HEK293 (cell line): ENCODE results near the gene LOXL1.

ENCODE experiments used
- GLIS2 ChIP-seq: fragments of 450-650 bp; formaldehyde crosslinking; IDR thresholded peaks from 2 replicates; pipeline ENCODE4 v1.5.1; 2016; ENCODE audit warnings: missing biosample characterization, missing genetic modification characterization
- YY1 ChIP-seq: fragments of 450-650 bp; formaldehyde crosslinking; IDR thresholded peaks from 2 replicates; pipeline ENCODE4 v1.5.1; 2018; ENCODE audit warnings: missing biosample characterization, missing genetic modification characterization
- ZBTB20 ChIP-seq: fragments of 450-650 bp; formaldehyde crosslinking; IDR thresholded peaks from 2 replicates; pipeline ENCODE4 v1.5.1; 2016; ENCODE audit warnings: missing biosample characterization, missing genetic modification characterization
- ZNF324 ChIP-seq: fragments of 450-650 bp; formaldehyde crosslinking; IDR thresholded peaks from 2 replicates; pipeline ENCODE4 v1.5.1; 2016; ENCODE audit warnings: missing biosample characterization, missing genetic modification characterization
- TF ChIP-seq, protein P1 (sequence below): fragments of 450-650 bp; formaldehyde crosslinking; IDR thresholded peaks from 2 replicates; pipeline ENCODE4 v1.5.1; 2016; ENCODE audit warnings: missing biosample characterization, missing genetic modification characterization
- TF ChIP-seq, protein P2 (sequence below): fragments of 450-650 bp; formaldehyde crosslinking; IDR thresholded peaks from 2 replicates; pipeline ENCODE4 v1.5.1; 2016; ENCODE audit warnings: missing biosample characterization, missing genetic modification characterization
- TF ChIP-seq, protein P3 (sequence below): fragments of 450-650 bp; formaldehyde crosslinking; IDR thresholded peaks from 2 replicates; pipeline ENCODE4 v1.5.1; 2016; ENCODE audit warnings: missing biosample characterization, missing genetic modification characterization, low read depth

DNA sequence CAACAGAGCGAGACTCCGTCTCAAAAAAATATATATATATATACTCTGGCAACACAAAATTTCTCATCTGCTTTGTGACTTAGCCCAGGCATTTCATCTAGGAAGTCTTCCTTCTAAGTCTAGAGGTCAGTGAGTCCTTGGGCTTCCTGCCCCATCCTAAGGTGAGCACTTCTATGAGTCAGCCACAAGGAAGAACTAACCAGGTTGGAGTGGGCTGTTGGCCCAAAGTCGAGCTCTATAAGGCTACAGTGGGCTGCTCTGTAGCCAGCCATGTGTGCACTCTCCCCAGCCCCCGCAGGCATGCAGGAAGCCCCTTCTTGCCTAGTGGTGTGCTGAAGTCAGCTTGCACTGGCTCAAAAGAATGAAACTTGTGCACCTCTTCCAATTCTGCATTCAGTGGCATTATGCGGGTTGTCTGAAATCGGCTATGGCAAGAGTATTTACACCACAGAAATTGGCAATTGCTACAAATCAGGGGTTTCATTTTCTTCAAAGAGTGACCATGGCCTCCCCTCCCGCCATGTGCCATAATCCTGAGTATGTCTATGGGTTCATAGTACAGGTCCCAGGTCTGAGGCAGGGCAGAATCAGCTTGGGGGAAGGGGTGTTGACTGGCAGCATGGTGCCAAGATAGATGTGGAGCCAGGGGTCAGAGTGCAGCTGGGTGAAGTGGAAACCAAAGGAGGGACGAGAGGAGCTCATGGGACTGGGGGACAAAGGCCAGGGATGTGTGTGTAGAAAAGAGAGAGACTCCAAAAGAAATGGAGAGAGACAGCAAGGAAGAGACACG is 22.0 kb upstream of the LOXL1 start:
- TF ChIP-seq, protein P1, sequence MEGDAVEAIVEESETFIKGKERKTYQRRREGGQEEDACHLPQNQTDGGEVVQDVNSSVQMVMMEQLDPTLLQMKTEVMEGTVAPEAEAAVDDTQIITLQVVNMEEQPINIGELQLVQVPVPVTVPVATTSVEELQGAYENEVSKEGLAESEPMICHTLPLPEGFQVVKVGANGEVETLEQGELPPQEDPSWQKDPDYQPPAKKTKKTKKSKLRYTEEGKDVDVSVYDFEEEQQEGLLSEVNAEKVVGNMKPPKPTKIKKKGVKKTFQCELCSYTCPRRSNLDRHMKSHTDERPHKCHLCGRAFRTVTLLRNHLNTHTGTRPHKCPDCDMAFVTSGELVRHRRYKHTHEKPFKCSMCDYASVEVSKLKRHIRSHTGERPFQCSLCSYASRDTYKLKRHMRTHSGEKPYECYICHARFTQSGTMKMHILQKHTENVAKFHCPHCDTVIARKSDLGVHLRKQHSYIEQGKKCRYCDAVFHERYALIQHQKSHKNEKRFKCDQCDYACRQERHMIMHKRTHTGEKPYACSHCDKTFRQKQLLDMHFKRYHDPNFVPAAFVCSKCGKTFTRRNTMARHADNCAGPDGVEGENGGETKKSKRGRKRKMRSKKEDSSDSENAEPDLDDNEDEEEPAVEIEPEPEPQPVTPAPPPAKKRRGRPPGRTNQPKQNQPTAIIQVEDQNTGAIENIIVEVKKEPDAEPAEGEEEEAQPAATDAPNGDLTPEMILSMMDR (tag by site-specific recombination) = no peak
- TF ChIP-seq ZBTB20 (no peak), ZNF324 (tag by site-specific recombination) (no peak), GLIS2 (no peak), YY1 (tag by site-specific recombination) (no peak)
- TF ChIP-seq, protein P2, sequence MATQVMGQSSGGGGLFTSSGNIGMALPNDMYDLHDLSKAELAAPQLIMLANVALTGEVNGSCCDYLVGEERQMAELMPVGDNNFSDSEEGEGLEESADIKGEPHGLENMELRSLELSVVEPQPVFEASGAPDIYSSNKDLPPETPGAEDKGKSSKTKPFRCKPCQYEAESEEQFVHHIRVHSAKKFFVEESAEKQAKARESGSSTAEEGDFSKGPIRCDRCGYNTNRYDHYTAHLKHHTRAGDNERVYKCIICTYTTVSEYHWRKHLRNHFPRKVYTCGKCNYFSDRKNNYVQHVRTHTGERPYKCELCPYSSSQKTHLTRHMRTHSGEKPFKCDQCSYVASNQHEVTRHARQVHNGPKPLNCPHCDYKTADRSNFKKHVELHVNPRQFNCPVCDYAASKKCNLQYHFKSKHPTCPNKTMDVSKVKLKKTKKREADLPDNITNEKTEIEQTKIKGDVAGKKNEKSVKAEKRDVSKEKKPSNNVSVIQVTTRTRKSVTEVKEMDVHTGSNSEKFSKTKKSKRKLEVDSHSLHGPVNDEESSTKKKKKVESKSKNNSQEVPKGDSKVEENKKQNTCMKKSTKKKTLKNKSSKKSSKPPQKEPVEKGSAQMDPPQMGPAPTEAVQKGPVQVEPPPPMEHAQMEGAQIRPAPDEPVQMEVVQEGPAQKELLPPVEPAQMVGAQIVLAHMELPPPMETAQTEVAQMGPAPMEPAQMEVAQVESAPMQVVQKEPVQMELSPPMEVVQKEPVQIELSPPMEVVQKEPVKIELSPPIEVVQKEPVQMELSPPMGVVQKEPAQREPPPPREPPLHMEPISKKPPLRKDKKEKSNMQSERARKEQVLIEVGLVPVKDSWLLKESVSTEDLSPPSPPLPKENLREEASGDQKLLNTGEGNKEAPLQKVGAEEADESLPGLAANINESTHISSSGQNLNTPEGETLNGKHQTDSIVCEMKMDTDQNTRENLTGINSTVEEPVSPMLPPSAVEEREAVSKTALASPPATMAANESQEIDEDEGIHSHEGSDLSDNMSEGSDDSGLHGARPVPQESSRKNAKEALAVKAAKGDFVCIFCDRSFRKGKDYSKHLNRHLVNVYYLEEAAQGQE (tag by site-specific recombination) = no peak
- TF ChIP-seq, protein P3, sequence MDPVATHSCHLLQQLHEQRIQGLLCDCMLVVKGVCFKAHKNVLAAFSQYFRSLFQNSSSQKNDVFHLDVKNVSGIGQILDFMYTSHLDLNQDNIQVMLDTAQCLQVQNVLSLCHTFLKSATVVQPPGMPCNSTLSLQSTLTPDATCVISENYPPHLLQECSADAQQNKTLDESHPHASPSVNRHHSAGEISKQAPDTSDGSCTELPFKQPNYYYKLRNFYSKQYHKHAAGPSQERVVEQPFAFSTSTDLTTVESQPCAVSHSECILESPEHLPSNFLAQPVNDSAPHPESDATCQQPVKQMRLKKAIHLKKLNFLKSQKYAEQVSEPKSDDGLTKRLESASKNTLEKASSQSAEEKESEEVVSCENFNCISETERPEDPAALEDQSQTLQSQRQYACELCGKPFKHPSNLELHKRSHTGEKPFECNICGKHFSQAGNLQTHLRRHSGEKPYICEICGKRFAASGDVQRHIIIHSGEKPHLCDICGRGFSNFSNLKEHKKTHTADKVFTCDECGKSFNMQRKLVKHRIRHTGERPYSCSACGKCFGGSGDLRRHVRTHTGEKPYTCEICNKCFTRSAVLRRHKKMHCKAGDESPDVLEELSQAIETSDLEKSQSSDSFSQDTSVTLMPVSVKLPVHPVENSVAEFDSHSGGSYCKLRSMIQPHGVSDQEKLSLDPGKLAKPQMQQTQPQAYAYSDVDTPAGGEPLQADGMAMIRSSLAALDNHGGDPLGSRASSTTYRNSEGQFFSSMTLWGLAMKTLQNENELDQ (tag by site-specific recombination) = no peak
